ENCODE measurements around the gene FAM50B. TPM values are rescaled to one million over a fixed set of nuclear protein-coding genes. Genes with fewer than 3 reads are reported as not detected.

FAM50B gene
- total RNA-seq, 6 donors from 2014 or later: 11.7 to 23.3 (median 15.4) TPM

DNA sequence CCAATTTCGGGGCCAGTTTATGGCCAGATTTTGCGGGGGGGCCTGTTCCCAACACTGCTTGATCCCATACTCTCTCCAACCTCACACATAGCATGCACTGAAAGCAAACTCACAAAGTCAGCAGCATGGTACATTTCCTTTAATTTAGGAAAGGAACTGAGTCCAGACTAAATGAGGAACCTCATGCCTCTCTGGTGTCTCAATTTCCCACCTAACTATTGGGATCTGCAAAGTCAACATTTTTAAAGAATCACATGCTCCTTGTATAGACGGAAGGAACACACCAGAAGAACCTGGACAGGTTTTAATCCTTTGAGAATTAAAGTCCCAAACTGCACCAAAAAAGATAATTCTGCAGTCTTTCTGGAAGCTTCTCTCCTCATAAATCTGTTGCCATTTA, 33.3 kb downstream of the FAM50B start:
- H3K9me3 ChIP-seq: no peaks in the 10 kb centered on the region
- H3K4me1 ChIP-seq: peaks cover 2 to 11% (median 5%) of the 10 kb centered on the region in 4 donors
- WGBS, 2 donors: 83 to 85% methylated on average over 3 of the region's 3 CpGs
- TF ChIP-seq EP300 (IDR thresholded peaks at IDR 0.05) (no peak), CTCF (IDR thresholded peaks at IDR 0.05) (no peak), POLR2AphosphoS5 (IDR thresholded peaks at IDR 0.05) (no peak), POLR2A (IDR thresholded peaks at IDR 0.05) (no peak)
- no peak for DNase-seq
- no peak overlapping the region for H3K27ac ChIP-seq
- H3K4me3 ChIP-seq: no peak overlapping the region
- H3K27me3 ChIP-seq: no peaks in the 10 kb centered on the region
- no peaks in the 10 kb centered on the region for H3K36me3 ChIP-seq
- ATAC-seq (ENCODE audit: low FRiP score in 2 of 2): no peak

DNA sequence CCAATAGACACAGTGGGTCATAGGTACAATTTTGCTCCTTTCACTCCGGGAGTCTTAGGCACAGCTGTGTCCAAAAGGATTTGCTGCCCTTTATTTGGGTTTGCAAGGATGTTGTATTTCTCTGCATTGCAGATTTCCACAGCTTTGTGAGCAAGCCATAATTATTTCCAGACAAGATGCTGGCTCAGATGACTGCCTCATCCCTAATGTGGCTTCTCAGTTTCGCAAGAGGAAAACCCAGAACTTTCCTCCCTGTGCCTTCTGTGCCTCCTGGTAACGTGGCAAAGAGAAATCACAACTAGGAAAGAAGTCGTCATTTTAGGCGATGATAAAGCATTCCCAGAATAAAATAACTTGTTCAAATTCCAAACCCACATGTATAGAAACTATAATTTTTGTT, 33.7 kb downstream of the FAM50B start:
- H3K4me3 ChIP-seq: no peak overlapping the region
- H3K4me1 ChIP-seq: peaks cover 6 to 11% (median 7%) of the 10 kb centered on the region in 4 donors
- WGBS, 2 donors: 54 to 81% methylated on average over 5 of the region's 5 CpGs
- TF ChIP-seq POLR2AphosphoS5 (IDR thresholded peaks at IDR 0.05): no peak
- TF ChIP-seq POLR2A (IDR thresholded peaks at IDR 0.05): no peak
- no peak for TF ChIP-seq CTCF (IDR thresholded peaks at IDR 0.05)
- DNase-seq: no peak
- no peak overlapping the region for H3K27ac ChIP-seq
- no peaks in the 10 kb centered on the region for H3K27me3 ChIP-seq
- no peaks in the 10 kb centered on the region for H3K9me3 ChIP-seq
- no peaks in the 10 kb centered on the region for H3K36me3 ChIP-seq
- ATAC-seq (ENCODE audit: low FRiP score in 2 of 2): peak in 1 of 2 donors; percentile 84

- H3K4me1 ChIP-seq: peaks cover 6 to 14% (median 12%) of the 10 kb centered on the region in 4 donors
- H3K36me3 ChIP-seq: no peaks in the 10 kb centered on the region
- H3K27me3 ChIP-seq: no peaks in the 10 kb centered on the region
- TF ChIP-seq EP300 (IDR thresholded peaks at IDR 0.05) (peak in 1 of 4 donors; percentile 6), POLR2AphosphoS5 (IDR thresholded peaks at IDR 0.05) (no peak), CTCF (IDR thresholded peaks at IDR 0.05) (no peak), POLR2A (IDR thresholded peaks at IDR 0.05) (no peak)
- H3K4me3 ChIP-seq: no peak overlapping the region
- H3K9me3 ChIP-seq: no peaks in the 10 kb centered on the region
- no peak overlapping the region for H3K27ac ChIP-seq
- no peak for DNase-seq
- 65 to 67% methylated on average over 6 of the region's 6 CpGs for WGBS, 2 donors
- ATAC-seq (ENCODE audit: low FRiP score in 2 of 2): peak in 1 of 2 donors; percentile 53
Measured at GRCh38 chr6:3884007-3884745, 35.0 kb downstream of the FAM50B start.

- H3K9me3 ChIP-seq: no peaks in the 10 kb centered on the region
- H3K36me3 ChIP-seq: no peaks in the 10 kb centered on the region
- H3K27ac ChIP-seq: no peak overlapping the region
- 92 to 95% methylated on average over 9 of the region's 9 CpGs for WGBS, 2 donors
- peaks cover 6 to 14% (median 12%) of the 10 kb centered on the region in 4 donors for H3K4me1 ChIP-seq
- no peak overlapping the region for H3K4me3 ChIP-seq
- ATAC-seq (ENCODE audit: low FRiP score in 2 of 2) (no peak), DNase-seq (no peak)
- TF ChIP-seq EP300 (IDR thresholded peaks at IDR 0.05): no peak
- peak in 1 of 6 experiments; percentile 36 for TF ChIP-seq CTCF (IDR thresholded peaks at IDR 0.05)
- H3K27me3 ChIP-seq: no peaks in the 10 kb centered on the region
Measured at GRCh38 chr6:3885262-3886036, 36.3 kb downstream of the FAM50B start.
